ENCODE measurements around the gene SERPINB7.

SERPINB7 gene

GRCh38 chr18:63828120-63828519 lies 52.9 kb downstream of the SERPINB7 start:
- DNase-seq (ENCODE audit: low read depth): no peak
- no peak overlapping the region for H3K4me3 ChIP-seq (ENCODE audit: low read depth, low read length)
- TF ChIP-seq CTCF (IDR thresholded peaks at IDR 0.05; ENCODE audit: low read depth, low read length, missing control alignments): no peak

- TF ChIP-seq CTCF (IDR thresholded peaks at IDR 0.05; ENCODE audit: low read depth, low read length, missing control alignments): no peak
- no peak overlapping the region for H3K4me3 ChIP-seq (ENCODE audit: low read depth, low read length)
- DNase-seq (ENCODE audit: low read depth): no peak
These were observed 53.4 kb downstream of the SERPINB7 start for GRCh38 chr18:63828656-63829055.

GRCh38 chr18:63829886-63830285 lies 54.7 kb downstream of the SERPINB7 start:
- no peak for DNase-seq (ENCODE audit: low read depth)

GRCh38 chr18:63831080-63831788 lies 56.0 kb downstream of the SERPINB7 start:
- H3K4me3 ChIP-seq (ENCODE audit: low read depth, low read length): no peak overlapping the region
- TF ChIP-seq CTCF (IDR thresholded peaks at IDR 0.05; ENCODE audit: low read depth, low read length, missing control alignments): no peak
- DNase-seq (ENCODE audit: low read depth): peak; percentile 41

More at GRCh38 chr18:63829886-63830285, 54.7 kb downstream of the SERPINB7 start:
- no peak for TF ChIP-seq CTCF (IDR thresholded peaks at IDR 0.05; ENCODE audit: low read depth, low read length, missing control alignments)
- H3K4me3 ChIP-seq (ENCODE audit: low read depth, low read length): no peak overlapping the region

GRCh38 chr18:63832470-63832869 lies 57.3 kb downstream of the SERPINB7 start:
- TF ChIP-seq CTCF (IDR thresholded peaks at IDR 0.05; ENCODE audit: low read depth, low read length, missing control alignments): no peak
- H3K4me3 ChIP-seq (ENCODE audit: low read depth, low read length): no peak overlapping the region
- DNase-seq (ENCODE audit: low read depth): no peak

- DNase-seq (ENCODE audit: low read depth): no peak
These were observed 59.4 kb downstream of the SERPINB7 start for GRCh38 chr18:63834471-63835113.

More at GRCh38 chr18:63834471-63835113, 59.4 kb downstream of the SERPINB7 start:
- H3K4me3 ChIP-seq (ENCODE audit: low read depth, low read length): no peak overlapping the region
- no peak for TF ChIP-seq CTCF (IDR thresholded peaks at IDR 0.05; ENCODE audit: low read depth, low read length, missing control alignments)

Measured in GM12864 (cell line).